Karpas-422 (cell line): ENCODE measurements around the gene CYP27A1. TPM values are rescaled to one million over a fixed set of nuclear protein-coding genes. Genes with fewer than 3 reads are reported as not detected.

Source experiments
- DNase-seq: peaks from one replicate; pipeline ENCODE4 v3.0.0-alpha.2; 2015
- H2AFZ ChIP-seq: fragments of 200-600 bp; sonication (generic); 2 replicates; pipeline ENCODE4 v1.6.1; 2014; ENCODE audit warnings: antibody characterized with exemption, low read length, mixed read lengths
- H3K27ac ChIP-seq: fragments of 200-600 bp; sonication (generic); 2 replicates; pipeline ENCODE4 v1.5.1; 2014; ENCODE audit warnings: mild to moderate bottlenecking, low read length, moderate library complexity
- H3K27me3 ChIP-seq: fragments of 200-600 bp; sonication (generic); 2 replicates; pipeline ENCODE4 v1.6.1; 2014; ENCODE audit warnings: low read length, mixed read lengths
- H3K36me3 ChIP-seq: fragments of 200-600 bp; sonication (generic); 2 replicates; pipeline ENCODE4 v1.6.1; 2014; ENCODE audit warnings: low read length, mixed read lengths; ENCODE audit not compliant: insufficient read depth
- H3K4me1 ChIP-seq: fragments of 200-600 bp; sonication (generic); 2 replicates; pipeline ENCODE4 v1.6.1; 2014; ENCODE audit warnings: mild to moderate bottlenecking, low read length, mixed read lengths
- H3K4me2 ChIP-seq: fragments of 200-600 bp; sonication (generic); 2 replicates; pipeline ENCODE4 v1.6.1; 2014; ENCODE audit warnings: low read length, low read depth, mild to moderate bottlenecking; ENCODE audit not compliant: poor library complexity, severe bottlenecking
- H3K4me3 ChIP-seq: fragments of 200-600 bp; sonication (generic); 2 replicates; pipeline ENCODE4 v1.5.1; 2014; ENCODE audit warnings: mild to moderate bottlenecking, antibody characterized with exemption, low read length, mixed read lengths
- H3K79me2 ChIP-seq: fragments of 200-600 bp; sonication (generic); 2 replicates; pipeline ENCODE4 v1.6.1; 2014; ENCODE audit warnings: mild to moderate bottlenecking, low read length, mixed read lengths
- H3K9ac ChIP-seq: fragments of 200-600 bp; sonication (generic); 2 replicates; pipeline ENCODE4 v1.6.0; 2014; ENCODE audit warnings: low read length
- H3K9me2 ChIP-seq: fragments of 200-600 bp; sonication (generic), shearing (Covaris generic); replicated peaks from 2 replicates; pipeline ENCODE4 v1.6.0; 2014; ENCODE audit warnings: mild to moderate bottlenecking, low read length, moderate library complexity; ENCODE audit not compliant: insufficient read depth
- H3K9me3 ChIP-seq: fragments of 300-700, 200-600 bp; sonication (generic); 2 replicates; pipeline ENCODE4 v1.6.1; 2014; ENCODE audit warnings: low read length, mixed read lengths
- H4K20me1 ChIP-seq: fragments of 200-600 bp; sonication (generic); 2 replicates; pipeline ENCODE4 v1.6.1; 2014; ENCODE audit warnings: mild to moderate bottlenecking, antibody characterized with exemption, low read length, low read depth; ENCODE audit not compliant: insufficient read depth
- total RNA-seq: library from RNA; depleted of rRNA; stranded (reverse); fragments of >200 nt; shearing (Covaris generic); gene quantifications from 2 replicates; pipeline ENCODE4 v1.2.3, GENCODE V29; 2014; ENCODE audit warnings: low replicate concordance

CYP27A1 gene
- total RNA-seq, 1 experiment from 2014 or later, result not detected

DNA sequence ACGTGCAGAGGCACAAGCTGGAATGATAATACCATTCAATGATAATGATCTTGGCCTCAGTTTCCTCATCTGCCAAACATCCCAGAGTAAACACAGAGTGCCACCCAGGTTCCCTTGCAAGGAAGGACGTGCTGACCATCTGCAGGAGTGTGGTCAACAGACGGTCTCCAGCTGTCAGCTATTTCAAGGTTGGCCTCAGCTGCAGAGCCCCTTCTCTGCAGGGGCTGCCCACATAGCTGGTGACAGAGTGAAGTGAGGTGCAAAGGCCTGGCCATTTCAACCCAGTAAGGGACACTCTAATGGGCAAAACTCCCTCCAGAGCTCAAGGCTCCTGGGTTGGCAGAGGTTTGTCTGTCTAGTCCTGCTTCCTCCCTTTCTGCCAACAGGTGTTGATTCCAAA lies 69.3 kb downstream of the CYP27A1 start:
- H3K27me3 ChIP-seq, result no peaks in the 10 kb centered on the region

GRCh38 chr2:218852911-218853667 lies 71.1 kb downstream of the CYP27A1 start:
- H3K27ac ChIP-seq, result no peak overlapping the region
- no peaks in the 10 kb centered on the region for H3K79me2 ChIP-seq
- H4K20me1 ChIP-seq, result no peaks in the 10 kb centered on the region
- peak; percentile 86 for DNase-seq
- H3K4me3 ChIP-seq, result no peak overlapping the region
- no peaks in the 10 kb centered on the region for H3K9me3 ChIP-seq
- H3K9me2 ChIP-seq, result no peaks in the 10 kb centered on the region
- H3K27me3 ChIP-seq, result no peaks in the 10 kb centered on the region
- H3K36me3 ChIP-seq, result no peaks in the 10 kb centered on the region
- H2AFZ ChIP-seq, result no peak overlapping the region
- no peak overlapping the region for H3K4me2 ChIP-seq
- H3K4me1 ChIP-seq, result no peaks in the 10 kb centered on the region
- no peak overlapping the region for H3K9ac ChIP-seq

More for the DNA sequence above, 69.3 kb downstream of the CYP27A1 start:
- H3K4me3 ChIP-seq, result no peak overlapping the region
- no peaks in the 10 kb centered on the region for H4K20me1 ChIP-seq
- H3K9me2 ChIP-seq, result no peaks in the 10 kb centered on the region
- H3K9me3 ChIP-seq, result no peaks in the 10 kb centered on the region
- H3K4me2 ChIP-seq, result no peak overlapping the region
- H3K9ac ChIP-seq, result no peak overlapping the region
- H3K27ac ChIP-seq, result no peak overlapping the region
- no peaks in the 10 kb centered on the region for H3K36me3 ChIP-seq
- no peaks in the 10 kb centered on the region for H3K79me2 ChIP-seq
- peaks cover 4% of the 10 kb centered on the region; the same call in 1 of the 2 replicates for H3K4me1 ChIP-seq
- H2AFZ ChIP-seq, result no peak overlapping the region
- DNase-seq, result no peak

- H3K36me3 ChIP-seq, result no peaks in the 10 kb centered on the region
Measured at GRCh38 chr2:218853766-218854165, 71.8 kb downstream of the CYP27A1 start.

GRCh38 chr2:218854860-218855259 lies 72.9 kb downstream of the CYP27A1 start:
- no peak overlapping the region for H3K9ac ChIP-seq
- no peak overlapping the region for H3K27ac ChIP-seq
- H3K27me3 ChIP-seq, result no peaks in the 10 kb centered on the region
- H3K4me1 ChIP-seq, result no peaks in the 10 kb centered on the region
- no peak overlapping the region for H3K4me3 ChIP-seq
- no peaks in the 10 kb centered on the region for H3K36me3 ChIP-seq
- DNase-seq, result no peak
- no peak overlapping the region for H2AFZ ChIP-seq
- no peaks in the 10 kb centered on the region for H3K79me2 ChIP-seq
- H3K4me2 ChIP-seq, result no peak overlapping the region
- no peaks in the 10 kb centered on the region for H4K20me1 ChIP-seq
- H3K9me3 ChIP-seq, result no peaks in the 10 kb centered on the region
- H3K9me2 ChIP-seq, result no peaks in the 10 kb centered on the region

More at GRCh38 chr2:218853766-218854165, 71.8 kb downstream of the CYP27A1 start:
- Histone ChIP-seq H3K27me3 (no peaks in the 10 kb centered on the region), H3K27ac (no peak overlapping the region), H3K79me2 (no peaks in the 10 kb centered on the region), H3K4me2 (no peak overlapping the region), H3K9me3 (no peaks in the 10 kb centered on the region), H3K9ac (no peak overlapping the region), H3K9me2 (no peaks in the 10 kb centered on the region), H3K4me1 (no peaks in the 10 kb centered on the region), H3K4me3 (no peak overlapping the region), H2AFZ (no peak overlapping the region), H4K20me1 (no peaks in the 10 kb centered on the region)
- no peak for DNase-seq

- no peaks in the 10 kb centered on the region for H3K36me3 ChIP-seq
- no peak for DNase-seq
- H2AFZ ChIP-seq, result no peak overlapping the region
- H3K27me3 ChIP-seq, result no peaks in the 10 kb centered on the region
- H3K4me1 ChIP-seq, result no peaks in the 10 kb centered on the region
- no peaks in the 10 kb centered on the region for H3K9me3 ChIP-seq
- H3K9me2 ChIP-seq, result no peaks in the 10 kb centered on the region
- H3K4me2 ChIP-seq, result no peak overlapping the region
- H3K9ac ChIP-seq, result no peak overlapping the region
- no peak overlapping the region for H3K27ac ChIP-seq
- no peaks in the 10 kb centered on the region for H3K79me2 ChIP-seq
- no peak overlapping the region for H3K4me3 ChIP-seq
- no peaks in the 10 kb centered on the region for H4K20me1 ChIP-seq
Measured at GRCh38 chr2:218855305-218856166, 73.6 kb downstream of the CYP27A1 start.

GRCh38 chr2:218856167-218856895 lies 74.4 kb downstream of the CYP27A1 start:
- H3K9me3 ChIP-seq, result no peaks in the 10 kb centered on the region
- no peaks in the 10 kb centered on the region for H3K9me2 ChIP-seq
- no peak overlapping the region for H3K4me3 ChIP-seq
- no peak for DNase-seq
- no peaks in the 10 kb centered on the region for H3K27me3 ChIP-seq
- no peak overlapping the region for H2AFZ ChIP-seq
- H3K9ac ChIP-seq, result no peak overlapping the region
- H3K4me2 ChIP-seq, result no peak overlapping the region
- no peaks in the 10 kb centered on the region for H3K36me3 ChIP-seq
- H4K20me1 ChIP-seq, result no peaks in the 10 kb centered on the region
- H3K27ac ChIP-seq, result no peak overlapping the region
- H3K4me1 ChIP-seq, result no peaks in the 10 kb centered on the region
- no peaks in the 10 kb centered on the region for H3K79me2 ChIP-seq

DNA sequence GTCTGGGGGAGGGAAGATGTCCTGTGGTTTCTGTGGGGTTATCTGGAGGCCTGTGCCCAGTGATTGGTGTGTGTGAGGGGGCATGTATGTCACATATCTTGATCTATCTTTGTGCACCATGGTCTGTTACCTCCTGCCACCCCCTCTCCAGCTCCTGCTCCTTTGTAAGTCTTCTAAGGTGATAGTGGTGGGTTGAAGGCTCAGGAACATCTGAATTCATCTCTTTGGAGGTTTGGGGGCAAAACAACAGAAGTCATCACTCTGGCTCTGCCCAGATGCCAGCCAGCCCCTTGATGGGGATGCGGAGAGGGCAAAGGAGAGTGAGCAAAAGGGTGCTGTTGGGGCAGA lies 74.9 kb downstream of the CYP27A1 start:
- no peak for DNase-seq
- no peak overlapping the region for H3K4me3 ChIP-seq
- no peaks in the 10 kb centered on the region for H3K9me2 ChIP-seq

More for the DNA sequence above, 74.9 kb downstream of the CYP27A1 start:
- no peak overlapping the region for H3K4me2 ChIP-seq
- H3K9ac ChIP-seq, result no peak overlapping the region
- H3K79me2 ChIP-seq, result no peaks in the 10 kb centered on the region
- no peaks in the 10 kb centered on the region for H4K20me1 ChIP-seq
- H3K9me3 ChIP-seq, result no peaks in the 10 kb centered on the region
- no peaks in the 10 kb centered on the region for H3K36me3 ChIP-seq
- no peak overlapping the region for H2AFZ ChIP-seq
- H3K4me1 ChIP-seq, result no peaks in the 10 kb centered on the region
- no peaks in the 10 kb centered on the region for H3K27me3 ChIP-seq
- no peak overlapping the region for H3K27ac ChIP-seq
